ENCODE results near the gene ORAI1.

Gene ORAI1

DNA sequence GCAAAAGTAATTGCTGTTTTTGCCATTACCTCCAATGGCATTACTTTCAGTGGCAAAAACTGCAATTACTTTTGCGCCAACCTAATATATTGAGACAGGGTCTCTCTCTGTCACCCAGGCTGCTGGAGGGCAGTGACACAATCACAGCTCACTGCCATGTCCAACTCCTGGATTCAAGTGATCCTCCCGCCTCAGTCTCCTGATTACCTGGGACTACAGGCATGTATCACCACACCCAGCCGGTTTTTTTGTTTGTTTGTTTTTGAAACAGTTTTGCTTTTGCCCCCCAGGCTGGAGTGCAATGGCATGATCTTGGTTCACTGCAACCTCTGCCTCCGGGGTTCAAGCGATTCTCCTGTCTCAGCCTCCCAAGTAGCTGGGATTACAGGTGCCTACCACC, 29.8 kb upstream of the ORAI1 start:
- TF ChIP-seq, protein P1, sequence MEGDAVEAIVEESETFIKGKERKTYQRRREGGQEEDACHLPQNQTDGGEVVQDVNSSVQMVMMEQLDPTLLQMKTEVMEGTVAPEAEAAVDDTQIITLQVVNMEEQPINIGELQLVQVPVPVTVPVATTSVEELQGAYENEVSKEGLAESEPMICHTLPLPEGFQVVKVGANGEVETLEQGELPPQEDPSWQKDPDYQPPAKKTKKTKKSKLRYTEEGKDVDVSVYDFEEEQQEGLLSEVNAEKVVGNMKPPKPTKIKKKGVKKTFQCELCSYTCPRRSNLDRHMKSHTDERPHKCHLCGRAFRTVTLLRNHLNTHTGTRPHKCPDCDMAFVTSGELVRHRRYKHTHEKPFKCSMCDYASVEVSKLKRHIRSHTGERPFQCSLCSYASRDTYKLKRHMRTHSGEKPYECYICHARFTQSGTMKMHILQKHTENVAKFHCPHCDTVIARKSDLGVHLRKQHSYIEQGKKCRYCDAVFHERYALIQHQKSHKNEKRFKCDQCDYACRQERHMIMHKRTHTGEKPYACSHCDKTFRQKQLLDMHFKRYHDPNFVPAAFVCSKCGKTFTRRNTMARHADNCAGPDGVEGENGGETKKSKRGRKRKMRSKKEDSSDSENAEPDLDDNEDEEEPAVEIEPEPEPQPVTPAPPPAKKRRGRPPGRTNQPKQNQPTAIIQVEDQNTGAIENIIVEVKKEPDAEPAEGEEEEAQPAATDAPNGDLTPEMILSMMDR (IDR thresholded peaks at IDR 0.05), result no peak
- intact Hi-C loops (cut with DNase I; ENCODE audit: low total_unique reads), result no loop called here

DNA sequence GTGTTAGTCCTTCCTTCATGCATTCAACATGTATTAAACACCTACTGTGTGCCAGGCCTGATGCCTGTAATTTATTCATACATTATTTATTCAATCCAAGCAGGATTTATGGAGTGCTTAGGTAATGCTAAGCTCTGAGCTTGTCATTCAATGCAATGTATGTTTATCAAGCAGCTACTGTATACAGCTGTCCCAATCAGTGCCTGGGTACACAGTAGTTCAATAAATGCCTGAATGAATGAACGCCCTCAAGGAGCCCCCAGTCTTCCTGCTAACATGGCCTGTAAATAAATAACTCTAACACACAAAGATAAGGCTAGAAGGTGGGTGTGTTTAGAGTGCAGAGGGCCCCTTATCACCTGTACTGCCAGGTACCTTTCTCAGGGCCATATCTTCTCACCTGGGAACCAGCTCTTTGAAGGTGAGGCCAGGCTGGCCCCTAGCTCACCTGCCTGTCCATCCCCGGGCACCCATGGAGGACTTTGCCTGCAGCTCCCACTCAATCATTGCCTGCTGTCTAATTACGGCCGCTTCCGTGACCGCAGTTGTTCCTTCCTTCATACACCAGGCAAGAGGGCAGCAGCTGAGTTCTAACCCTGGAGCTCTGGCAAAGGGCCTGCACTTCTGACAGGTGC, 25.5 kb upstream of the ORAI1 start:
- no peak overlapping the region for H3K27ac ChIP-seq
- TF ChIP-seq, protein P1 (IDR thresholded peaks at IDR 0.05), result no peak
- intact Hi-C loops (cut with DNase I; ENCODE audit: low total_unique reads), result no loop called here
- H3K4me3 ChIP-seq, result no peak overlapping the region
- H3K4me1 ChIP-seq, result no peaks in the 10 kb centered on the region
- H3K36me3 ChIP-seq, result no peaks in the 10 kb centered on the region
- DNase-seq, result no peak
- no peaks in the 10 kb centered on the region for H3K9me3 ChIP-seq
- no peaks in the 10 kb centered on the region for H3K27me3 ChIP-seq

More for the DNA sequence above, 29.8 kb upstream of the ORAI1 start:
- Histone ChIP-seq H3K4me1 (no peaks in the 10 kb centered on the region), H3K27ac (no peak overlapping the region), H3K9me3 (no peaks in the 10 kb centered on the region), H3K36me3 (no peaks in the 10 kb centered on the region), H3K27me3 (no peaks in the 10 kb centered on the region), H3K4me3 (no peak overlapping the region)
- no peak for DNase-seq

- no peak for DNase-seq
- Histone ChIP-seq H3K4me1 (no peaks in the 10 kb centered on the region), H3K9me3 (no peaks in the 10 kb centered on the region), H3K4me3 (no peak overlapping the region), H3K36me3 (no peaks in the 10 kb centered on the region), H3K27me3 (no peaks in the 10 kb centered on the region), H3K27ac (no peak overlapping the region)
- intact Hi-C loops (cut with DNase I; ENCODE audit: low total_unique reads), result no loop called here
- TF ChIP-seq, protein P1 (IDR thresholded peaks at IDR 0.05), result no peak
These were observed 23.6 kb upstream of the ORAI1 start for GRCh38 chr12:121602766-121603165.

GRCh38 chr12:121603581-121603980, 22.7 kb upstream of the ORAI1 start:
- TF ChIP-seq, protein P1 (IDR thresholded peaks at IDR 0.05), result no peak
- Histone ChIP-seq H3K4me1 (no peaks in the 10 kb centered on the region), H3K36me3 (no peaks in the 10 kb centered on the region), H3K27me3 (no peaks in the 10 kb centered on the region), H3K9me3 (no peaks in the 10 kb centered on the region), H3K4me3 (no peak overlapping the region), H3K27ac (no peak overlapping the region)
- DNase-seq, result no peak
- intact Hi-C loops (cut with DNase I; ENCODE audit: low total_unique reads), result no loop called here

DNA sequence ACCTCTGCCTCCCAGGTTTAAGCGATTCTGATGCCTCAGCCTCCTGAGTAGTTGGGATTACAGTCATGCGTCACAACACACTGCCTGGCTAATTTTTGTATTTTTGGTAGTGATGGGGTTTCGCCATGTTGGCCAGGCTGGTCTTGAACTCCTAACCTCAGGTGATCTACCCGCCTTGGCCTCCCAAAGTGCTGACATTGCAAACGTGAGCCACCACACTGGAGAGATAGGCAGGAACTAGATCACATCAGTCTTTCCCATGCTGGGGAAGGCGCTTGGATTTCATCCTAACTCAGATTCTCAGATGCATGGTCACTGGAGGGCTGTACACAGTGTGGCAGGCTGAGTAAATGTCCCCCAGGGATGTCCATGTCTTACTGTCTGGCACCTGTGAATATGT, 18.0 kb upstream of the ORAI1 start:
- TF ChIP-seq, protein P1 (IDR thresholded peaks at IDR 0.05), result no peak
- Histone ChIP-seq H3K27me3 (no peaks in the 10 kb centered on the region), H3K4me3 (no peak overlapping the region), H3K27ac (no peak overlapping the region), H3K9me3 (no peaks in the 10 kb centered on the region), H3K4me1 (peaks cover 0 to 17% (median 6%) of the 10 kb centered on the region in 4 donors), H3K36me3 (no peaks in the 10 kb centered on the region)
- no peak for DNase-seq
- intact Hi-C loops (cut with DNase I; ENCODE audit: low total_unique reads), result no loop called here

Data from tibial artery (tissue), 4 donors.